Measurements from ENCODE around the gene ZNF445.
"Not testable (repeated sequence)": the region's sequence is repeated elsewhere in the genome, so short reads cannot be mapped to it uniquely, and the experiment has no call there.

Gene ZNF445

DNA sequence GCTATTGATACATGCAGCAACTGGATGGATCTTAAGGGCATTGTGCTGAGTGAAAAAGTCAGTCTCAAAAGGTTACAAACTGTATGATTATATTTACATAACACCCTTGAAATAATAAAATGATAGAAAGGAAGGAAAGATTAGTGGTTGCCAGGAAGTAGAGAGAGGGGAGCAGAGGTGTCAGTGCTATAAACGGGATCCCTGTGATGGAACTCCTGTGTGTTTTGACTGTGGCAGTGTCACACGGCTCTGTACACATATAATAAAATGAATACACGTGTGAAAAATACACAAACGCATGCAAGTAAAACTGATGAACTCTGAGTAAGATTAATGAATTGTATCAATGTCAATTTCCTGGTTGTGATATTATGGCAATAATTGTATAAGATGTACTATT lies 78.6 kb downstream of the ZNF445 start:
- no peak for DNase-seq (ENCODE audit: low read depth)

DNA sequence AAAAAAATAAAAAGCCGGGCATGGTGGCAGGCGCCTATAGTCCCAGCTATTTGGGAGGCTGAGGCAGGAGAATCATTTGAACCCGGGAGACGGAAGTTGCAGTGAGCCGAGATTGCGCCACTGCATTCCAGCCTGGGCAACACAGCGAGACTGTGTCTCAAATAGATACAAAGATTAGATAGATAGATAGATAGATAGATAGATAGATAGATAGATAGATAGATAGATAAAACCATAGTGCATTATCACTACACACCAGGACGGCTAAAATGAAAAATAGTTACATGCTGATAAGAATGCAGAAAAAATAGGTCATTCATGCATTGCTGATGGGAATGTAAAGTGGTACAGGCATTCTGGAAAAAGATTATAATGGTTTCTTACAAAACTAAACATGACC lies 79.2 kb downstream of the ZNF445 start:
- not testable (repeated sequence) for DNase-seq (ENCODE audit: low read depth)

DNA sequence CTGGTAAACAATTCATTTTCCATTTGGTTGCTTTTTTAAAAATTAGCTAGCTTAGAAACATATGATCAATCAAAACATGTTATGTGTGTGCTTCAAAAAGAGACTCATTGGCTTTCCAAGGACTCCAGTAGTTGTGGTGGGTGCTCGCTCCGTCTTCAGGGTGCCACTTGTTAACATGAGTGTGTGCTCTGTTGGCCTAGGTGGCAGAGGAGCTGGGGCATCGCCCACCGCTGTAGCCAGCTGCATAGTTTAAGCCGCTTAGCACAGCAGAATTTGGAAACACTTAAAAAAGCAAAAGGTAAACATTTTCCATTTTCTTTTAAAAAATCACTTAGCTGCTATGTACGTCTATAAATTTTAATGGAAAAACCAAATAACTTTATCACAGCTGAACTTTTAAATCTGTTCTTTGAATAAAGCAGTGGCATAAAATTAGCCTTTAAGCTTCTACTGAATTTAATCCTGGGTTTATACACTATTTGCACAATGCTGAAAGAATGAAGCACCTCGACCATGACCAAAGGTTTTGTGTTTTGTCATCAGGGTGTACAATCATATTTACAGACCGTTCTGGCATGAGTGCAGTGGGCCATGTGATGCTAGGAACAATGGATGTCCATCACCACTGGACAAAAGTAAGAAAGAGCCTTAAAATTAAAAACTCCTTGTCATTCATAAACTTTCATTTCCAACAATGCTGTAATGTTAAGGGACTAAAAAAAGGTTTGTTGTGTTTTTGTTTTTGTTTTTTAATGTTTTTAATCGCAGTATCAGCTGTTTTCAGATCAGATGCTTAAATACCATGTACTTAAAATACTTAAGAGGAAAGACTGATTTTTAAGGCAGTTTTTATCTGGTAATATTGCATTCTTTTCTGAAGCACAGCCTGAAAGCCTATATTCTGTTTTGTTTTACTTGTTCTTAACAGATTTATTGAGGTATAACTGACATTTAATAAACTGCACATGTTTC lies 81.0 kb downstream of the ZNF445 start:
- no peak for DNase-seq (ENCODE audit: low read depth)

DNA sequence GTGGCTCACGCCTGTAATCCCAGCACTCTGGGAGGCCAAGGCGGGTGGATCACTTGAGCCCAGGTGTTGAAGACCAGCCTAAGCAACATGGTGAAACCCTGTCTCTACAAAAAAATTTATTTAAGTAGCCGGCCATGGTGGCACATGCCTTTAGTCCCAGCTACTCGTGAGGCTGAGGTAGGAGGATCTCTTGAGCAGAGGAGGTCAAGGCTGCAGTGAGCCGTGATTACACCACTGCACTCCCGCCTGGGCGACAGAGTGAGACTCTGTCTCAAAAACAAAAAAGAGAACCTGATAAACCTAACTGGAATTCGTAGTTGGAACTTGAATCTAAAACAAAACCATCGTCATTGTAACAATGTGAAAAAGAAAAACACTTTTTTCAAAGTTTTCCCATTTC lies 81.8 kb downstream of the ZNF445 start:
- no peak for DNase-seq (ENCODE audit: low read depth)

DNA sequence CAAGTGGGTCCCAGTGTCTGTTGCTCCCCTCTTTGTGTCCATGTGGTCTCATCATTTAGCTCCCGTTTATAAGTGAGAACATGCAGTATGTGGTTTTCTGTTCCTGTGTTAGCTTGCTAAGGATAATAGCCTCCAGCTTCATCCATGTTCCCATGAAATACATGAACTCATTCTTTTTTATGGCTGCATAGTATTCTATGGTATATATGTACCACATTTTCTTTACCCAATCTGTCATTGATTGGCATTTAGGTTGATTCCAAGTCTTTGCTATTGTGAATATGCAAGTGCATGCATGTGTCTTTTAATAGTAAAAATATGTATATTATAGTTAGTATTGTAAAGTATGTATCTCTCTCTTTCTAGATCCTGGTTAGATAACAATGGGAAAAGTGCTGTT lies 85.0 kb downstream of the ZNF445 start:
- no peak for DNase-seq (ENCODE audit: low read depth)

DNA sequence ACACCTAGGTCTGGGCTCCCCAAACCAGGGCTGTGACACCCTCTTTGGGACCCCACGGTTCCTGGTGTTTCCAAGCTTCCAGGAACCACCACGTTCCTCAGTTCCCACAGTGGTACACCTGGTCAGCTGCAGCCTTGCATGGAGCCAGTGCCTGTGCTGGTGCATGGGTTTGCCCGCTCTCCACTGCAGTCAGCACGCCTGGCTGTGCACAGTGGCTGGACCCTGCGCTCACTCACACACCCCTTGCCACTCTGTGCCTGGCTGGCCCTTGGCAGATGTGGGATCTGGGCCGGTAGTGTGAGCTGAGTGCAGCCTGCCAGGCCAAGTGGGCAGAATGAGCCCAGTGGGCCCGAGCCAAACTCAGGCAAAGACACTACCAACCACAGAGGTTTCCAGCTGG lies 90.1 kb downstream of the ZNF445 start:
- DNase-seq (ENCODE audit: low read depth) = no peak

Measured in stimulated activated CD8-positive, alpha-beta memory T cell treated with anti-CD3 and anti-CD28 coated beads, Interleukin-15, amount 100 ng/mL, for 1 hour (primary cell).